DND-41 (cell line): Measurements from ENCODE around the gene DGUOK.

Source experiments
- ATAC-seq: fragments of 200-7000 bp; cut with Tn5 transposase; 3 replicates; pipeline ENCODE4 v1.9.1; 2021; ENCODE audit warnings: low read depth; ENCODE audit not compliant: insufficient read depth
- DNase-seq: peaks from one replicate; pipeline ENCODE4 v3.0.0-alpha.2; 2020
- H2AFZ ChIP-seq: 2 replicates; pipeline ENCODE4 v1.6.0; 2012; ENCODE audit warnings: low read depth, low read length
- H3K27ac ChIP-seq: 2 replicates; pipeline ENCODE4 v1.5.1; 2012; ENCODE audit warnings: low read length, inconsistent platforms
- H3K27me3 ChIP-seq: fragments of 200-600 bp; sonication (generic); 2 replicates; pipeline ENCODE4 v1.6.0; 2012; ENCODE audit warnings: low read length, mild to moderate bottlenecking, inconsistent platforms; ENCODE audit not compliant: insufficient read depth, poor library complexity
- H3K36me3 ChIP-seq: 2 replicates; pipeline ENCODE4 v1.5.1; 2012; ENCODE audit warnings: low read length, inconsistent platforms; ENCODE audit not compliant: insufficient read depth
- H3K4me1 ChIP-seq: 2 replicates; pipeline ENCODE4 v1.5.1; 2012; ENCODE audit warnings: mild to moderate bottlenecking, low read length; ENCODE audit not compliant: insufficient read depth
- H3K4me2 ChIP-seq: 2 replicates; pipeline ENCODE4 v1.6.0; 2012; ENCODE audit warnings: mild to moderate bottlenecking, moderate library complexity, low read length, inconsistent platforms; ENCODE audit not compliant: insufficient read depth
- H3K4me3 ChIP-seq, 2 experiments: fragments of 200-600 bp in 1 of 2; shearing (Covaris generic) in 1 of 2; 2 replicates each; pipeline ENCODE4 v1.5.1; 2012 to 2016; ENCODE audit warnings: inconsistent platforms in 2 of 2, low read length in 2 of 2, mild to moderate bottlenecking in 2 of 2, low read depth in 1 of 2, moderate library complexity in 1 of 2
- H3K79me2 ChIP-seq: 2 replicates; pipeline ENCODE4 v1.6.0; 2012; ENCODE audit warnings: low read length, inconsistent platforms; ENCODE audit not compliant: insufficient read depth
- H3K9ac ChIP-seq: 2 replicates; pipeline ENCODE4 v1.6.0; 2012; ENCODE audit warnings: low read depth, mild to moderate bottlenecking, inconsistent platforms, low read length, moderate library complexity
- H3K9me3 ChIP-seq: 2 replicates; pipeline ENCODE4 v1.5.1; 2012; ENCODE audit warnings: low read length, moderate library complexity, mild to moderate bottlenecking, inconsistent platforms; ENCODE audit not compliant: insufficient read depth, severe bottlenecking
- H4K20me1 ChIP-seq: 2 replicates; pipeline ENCODE4 v1.6.0; 2012; ENCODE audit warnings: low read length; ENCODE audit not compliant: insufficient read depth
- CTCF ChIP-seq: IDR thresholded peaks from 2 replicates; pipeline ENCODE4 v1.5.1; 2012; ENCODE audit warnings: borderline replicate concordance, low read length, moderate library complexity, mild to moderate bottlenecking; ENCODE audit not compliant: poor library complexity, severe bottlenecking; ENCODE audit errors: extremely low read depth
- EZH2 ChIP-seq: IDR thresholded peaks from 3 replicates; pipeline ENCODE4 v1.6.1; 2012; ENCODE audit warnings: borderline replicate concordance, low read depth, mild to moderate bottlenecking, moderate library complexity, low read length, inconsistent platforms; ENCODE audit not compliant: severe bottlenecking

Gene DGUOK

GRCh38 chr2:73963385-73964120 lies 36.9 kb downstream of the DGUOK start:
- H3K4me2 ChIP-seq, result no peak overlapping the region
- no peak overlapping the region for H3K9ac ChIP-seq
- no peak overlapping the region for H2AFZ ChIP-seq
- H3K4me3 ChIP-seq, result no peak overlapping the region
- no peaks in the 10 kb centered on the region for H3K27me3 ChIP-seq
- ATAC-seq, result no peak
- H3K27ac ChIP-seq, result no peak overlapping the region
- peaks cover 5% of the 10 kb centered on the region for H3K9me3 ChIP-seq
- no peak for DNase-seq
- no peaks in the 10 kb centered on the region for H3K79me2 ChIP-seq
- H3K4me1 ChIP-seq, result no peaks in the 10 kb centered on the region
- TF ChIP-seq EZH2, result no peak
- TF ChIP-seq CTCF, result no peak
- H3K36me3 ChIP-seq, result peaks cover 14% of the 10 kb centered on the region
- H4K20me1 ChIP-seq, result no peaks in the 10 kb centered on the region

- Histone ChIP-seq H3K27me3 (no peaks in the 10 kb centered on the region), H3K4me3 (no peak overlapping the region), H3K79me2 (no peaks in the 10 kb centered on the region), H4K20me1 (no peaks in the 10 kb centered on the region), H3K4me2 (no peak overlapping the region), H2AFZ (no peak overlapping the region), H3K27ac (no peak overlapping the region), H3K36me3 (peaks cover 7% of the 10 kb centered on the region), H3K4me1 (peaks cover 2% of the 10 kb centered on the region), H3K9me3 (peaks cover 5% of the 10 kb centered on the region), H3K9ac (no peak overlapping the region)
- TF ChIP-seq EZH2 (no peak), CTCF (no peak)
- DNase-seq, result no peak
- no peak for ATAC-seq
These were observed 37.5 kb downstream of the DGUOK start for GRCh38 chr2:73964223-73964622.

GRCh38 chr2:73965053-73965452 lies 38.4 kb downstream of the DGUOK start:
- Histone ChIP-seq H3K27ac (no peak overlapping the region), H3K9me3 (peaks cover 5% of the 10 kb centered on the region), H4K20me1 (no peaks in the 10 kb centered on the region), H3K4me2 (no peak overlapping the region), H3K9ac (no peak overlapping the region), H3K27me3 (no peaks in the 10 kb centered on the region), H3K36me3 (no peaks in the 10 kb centered on the region; the same call in 1 of the 2 replicates), H3K4me3 (no peak overlapping the region), H3K79me2 (no peaks in the 10 kb centered on the region), H3K4me1 (peaks cover 10% of the 10 kb centered on the region), H2AFZ (no peak overlapping the region)
- ATAC-seq (no peak), DNase-seq (no peak)
- TF ChIP-seq CTCF (no peak), EZH2 (no peak)
